Stimulated activated CD4-positive, alpha-beta T cell treated with anti-CD3 and anti-CD28 coated beads, Interleukin-1b, Interleukin-23, amount 100 ng/mL, for 4 hours (primary cell): ENCODE results near the gene PFKP.

Experiments used
- DNase-seq, 2 donors: peaks; one replicate each; pipeline ENCODE4 v3.0.0-alpha.2; 2020; ENCODE audit warnings: low read depth in 2 of 2

Gene PFKP

GRCh38 chr10:3067118-3067858 is at the start of gene PFKP:
Gene PFKP, plus strand, starts transcription at chr10:3067548. Its CDS starts 48 bp downstream, at chr10:3067596.
- DNase-seq: peak; percentile 68 to 75

- DNase-seq: no peak
These were observed 49.1 kb upstream of the PFKP start for GRCh38 chr10:3018247-3018646.

GRCh38 chr10:3020311-3020710 is 47.0 kb upstream of the PFKP start:
- DNase-seq: no peak

- DNase-seq: no peak
These were observed 46.5 kb upstream of the PFKP start for GRCh38 chr10:3020881-3021280.

GRCh38 chr10:3022027-3022426 is 45.3 kb upstream of the PFKP start:
- DNase-seq: no peak

GRCh38 chr10:3023892-3024291 is 43.5 kb upstream of the PFKP start:
- DNase-seq: no peak

- DNase-seq: no peak
These were observed 42.2 kb upstream of the PFKP start for GRCh38 chr10:3025026-3025683.

- no peak for DNase-seq
These were observed 39.5 kb upstream of the PFKP start for GRCh38 chr10:3027866-3028265.

GRCh38 chr10:3028441-3028840 is 38.9 kb upstream of the PFKP start:
- DNase-seq: no peak

GRCh38 chr10:3030765-3031164 is 36.6 kb upstream of the PFKP start:
- no peak for DNase-seq

- no peak for DNase-seq
These were observed 35.9 kb upstream of the PFKP start for GRCh38 chr10:3031490-3031889.

- no peak for DNase-seq
These were observed 33.4 kb upstream of the PFKP start for GRCh38 chr10:3033925-3034324.

- DNase-seq: no peak
These were observed 32.7 kb upstream of the PFKP start for GRCh38 chr10:3034616-3035015.

GRCh38 chr10:3036155-3037021 is 31.0 kb upstream of the PFKP start:
- DNase-seq: no peak

GRCh38 chr10:3037182-3037581 is 30.2 kb upstream of the PFKP start:
- DNase-seq: no peak

GRCh38 chr10:3040069-3040468 is 27.3 kb upstream of the PFKP start:
- DNase-seq: no peak

GRCh38 chr10:3042589-3042988 is 24.8 kb upstream of the PFKP start:
- no peak for DNase-seq

GRCh38 chr10:3043512-3044368 is 23.6 kb upstream of the PFKP start:
- peak; percentile 37 to 40 for DNase-seq

GRCh38 chr10:3045471-3046209 is 21.7 kb upstream of the PFKP start:
- DNase-seq: no peak

- DNase-seq: no peak
These were observed 21.1 kb upstream of the PFKP start for GRCh38 chr10:3046210-3046779.
